Sigmoid colon (tissue), 7 donors: Measurements from ENCODE around the gene TXNL4A. TPM values are rescaled to one million over a fixed set of nuclear protein-coding genes. Genes with fewer than 3 reads are reported as not detected.

Experiments used
- DNase-seq: peaks from one replicate; pipeline ENCODE4 v3.0.0-alpha.2; 2019
- H3K27ac ChIP-seq, 4 donors: fragments of 200-600 bp; sonication (generic); one replicate each; pipeline ENCODE4 v1.5.1; 2016 to 2019; ENCODE audit warnings: mild to moderate bottlenecking in 1 of 4
- H3K27me3 ChIP-seq, 3 donors: fragments of 200-600 bp; sonication (generic); one replicate each; pipeline ENCODE4 v1.5.1; 2019; ENCODE audit warnings: mild to moderate bottlenecking in 1 of 3
- H3K36me3 ChIP-seq, 4 donors: fragments of 200-600 bp; sonication (generic); one replicate each; pipeline ENCODE4 v1.5.1; 2016 to 2019
- H3K4me1 ChIP-seq, 4 donors: fragments of 200-600 bp; sonication (generic); one replicate each; pipeline ENCODE4 v1.5.1; 2017 to 2019
- H3K4me3 ChIP-seq, 4 donors: fragments of 200-600 bp; sonication (generic); one replicate each; pipeline ENCODE4 v1.5.1; 2017 to 2019; ENCODE audit warnings: mild to moderate bottlenecking in 2 of 4, moderate library complexity in 1 of 4
- H3K9me3 ChIP-seq, 4 donors: fragments of 200-600 bp in 3 of 4; sonication (generic) in 3 of 4; one replicate each; pipeline versions ENCODE4 v1.5.1 to v1.6.1; 2013 to 2019
- CTCF ChIP-seq, 4 experiments: fragments of 450-650 bp in 3 of 4; fragments of 200-600 bp in 1 of 4; IDR thresholded peaks; one replicate each; pipeline ENCODE4 v1.5.1; 2016 to 2019; ENCODE audit warnings: antibody characterized with exemption in 4 of 4, mild to moderate bottlenecking in 3 of 4, moderate library complexity in 2 of 4
- EP300 ChIP-seq, 4 donors: sonication (generic); formaldehyde crosslinking; IDR thresholded peaks; one replicate each; pipeline ENCODE4 v1.6.1; 2017; ENCODE audit warnings: antibody characterized with exemption in 4 of 4
- POLR2A ChIP-seq, 2 donors: fragments of 450-650 bp; IDR thresholded peaks; one replicate each; pipeline ENCODE4 v1.6.1; 2016; ENCODE audit warnings: antibody characterized with exemption in 2 of 2, mild to moderate bottlenecking in 2 of 2, moderate library complexity in 2 of 2
- POLR2AphosphoS5 ChIP-seq, 4 donors: sonication (generic); formaldehyde crosslinking; IDR thresholded peaks; one replicate each; pipeline ENCODE4 v1.6.1; 2017; ENCODE audit warnings: antibody characterized with exemption in 4 of 4
- WGBS, 2 donors: extraction: QIAGEN DNeasy Blood & Tissue Kit; methylation state at CpG; one replicate each; pipeline ENCODE4 v1.1.7; 2013; 5-methylcytosine and 5-hydroxymethylcytosine counted together
- intact Hi-C: fragments of 100-400 bp; cut with DNase I; formaldehyde crosslinking; loops from one replicate; pipeline ENCODE4 v1.15.1; 2023
- polyA plus RNA-seq, 3 donors: library from polyadenylated mRNA; stranded (reverse); fragments of 200-250 nt; gene quantifications; one replicate each; pipeline ENCODE4 v1.2.3, GENCODE V29; 2013
- total RNA-seq, 4 donors: library from RNA; depleted of rRNA; stranded (reverse); fragments of >200 nt; gene quantifications; one replicate each; pipeline ENCODE4 v1.1.0, GENCODE V29; 2016
- donor health status: healthy with polysubstance abuse.
- donor health status: Bipolar disorder and iron deficiency.
- donor health status: healthy.

The TXNL4A gene
- total and polyA plus RNA-seq, 7 donors, result 16.9 to 85.3 (median 32.9) TPM

- intact Hi-C loops, result no loop called here
- Histone ChIP-seq H3K9me3 (no peaks in the 10 kb centered on the region), H3K36me3 (peaks cover 0 to 62% (median 24%) of the 10 kb centered on the region in 4 donors), H3K4me3 (no peak overlapping the region), H3K27ac (no peak overlapping the region), H3K27me3 (no peaks in the 10 kb centered on the region), H3K4me1 (no peaks in the 10 kb centered on the region)
- 96 to 98% methylated on average over 4 of the region's 4 CpGs for WGBS, 2 donors
- no peak for DNase-seq
- no peak for TF ChIP-seq EP300 (IDR thresholded peaks at IDR 0.05)
- TF ChIP-seq POLR2AphosphoS5 (IDR thresholded peaks at IDR 0.05), result no peak
- no peak for TF ChIP-seq POLR2A (IDR thresholded peaks at IDR 0.05)
- no peak for TF ChIP-seq CTCF (IDR thresholded peaks at IDR 0.05)
Measured at GRCh38 chr18:79974025-79974654, 14.2 kb downstream of the TXNL4A start.

- no peaks in the 10 kb centered on the region for H3K9me3 ChIP-seq
- intact Hi-C loops, result no loop called here
- TF ChIP-seq CTCF (IDR thresholded peaks at IDR 0.05) (no peak), POLR2AphosphoS5 (IDR thresholded peaks at IDR 0.05) (no peak), POLR2A (IDR thresholded peaks at IDR 0.05) (no peak), EP300 (IDR thresholded peaks at IDR 0.05) (no peak)
- H3K4me1 ChIP-seq, result no peaks in the 10 kb centered on the region
- H3K27me3 ChIP-seq, result no peaks in the 10 kb centered on the region
- 89 to 94% methylated on average over 16 of the region's 16 CpGs for WGBS, 2 donors
- no peak overlapping the region for H3K27ac ChIP-seq
- no peak for DNase-seq
- no peak overlapping the region for H3K4me3 ChIP-seq
- H3K36me3 ChIP-seq, result peaks cover 0 to 62% (median 24%) of the 10 kb centered on the region in 4 donors
Measured at GRCh38 chr18:79973517-79973916, 14.8 kb downstream of the TXNL4A start.

- DNase-seq, result no peak
- 20 to 73% methylated on average over 3 of the region's 3 CpGs for WGBS, 2 donors
- Histone ChIP-seq H3K27me3 (no peaks in the 10 kb centered on the region), H3K9me3 (no peaks in the 10 kb centered on the region), H3K27ac (no peak overlapping the region), H3K4me1 (no peaks in the 10 kb centered on the region), H3K36me3 (peaks cover 0 to 66% (median 24%) of the 10 kb centered on the region in 4 donors), H3K4me3 (no peak overlapping the region)
- no peak for TF ChIP-seq POLR2A (IDR thresholded peaks at IDR 0.05)
- TF ChIP-seq CTCF (IDR thresholded peaks at IDR 0.05), result no peak
- no peak for TF ChIP-seq EP300 (IDR thresholded peaks at IDR 0.05)
- no peak for TF ChIP-seq POLR2AphosphoS5 (IDR thresholded peaks at IDR 0.05)
- intact Hi-C loops, result no loop called here
Measured at GRCh38 chr18:79972720-79973119, 15.6 kb downstream of the TXNL4A start.

- no peak overlapping the region for H3K27ac ChIP-seq
- H3K4me1 ChIP-seq, result no peaks in the 10 kb centered on the region
- H3K27me3 ChIP-seq, result no peaks in the 10 kb centered on the region
- TF ChIP-seq CTCF (IDR thresholded peaks at IDR 0.05), result no peak
- TF ChIP-seq POLR2A (IDR thresholded peaks at IDR 0.05), result no peak
- TF ChIP-seq EP300 (IDR thresholded peaks at IDR 0.05), result no peak
- no peak for TF ChIP-seq POLR2AphosphoS5 (IDR thresholded peaks at IDR 0.05)
- no peaks in the 10 kb centered on the region for H3K9me3 ChIP-seq
- no peak overlapping the region for H3K4me3 ChIP-seq
- DNase-seq, result no peak
- intact Hi-C loops, result no loop called here
- peaks cover 0 to 68% (median 24%) of the 10 kb centered on the region in 4 donors for H3K36me3 ChIP-seq
- WGBS, 2 donors, result 94 to 95% methylated on average over 9 of the region's 9 CpGs
Measured at GRCh38 chr18:79971986-79972385, 16.4 kb downstream of the TXNL4A start.
